ENCODE results near the gene SLC44A3. TPM values are rescaled to one million over a fixed set of nuclear protein-coding genes. Genes with fewer than 3 reads are reported as not detected.

Gene SLC44A3
- polyA plus RNA-seq, 1 of the 3 experiments (the other 2 are of a cell fraction), result 2.6 TPM

DNA sequence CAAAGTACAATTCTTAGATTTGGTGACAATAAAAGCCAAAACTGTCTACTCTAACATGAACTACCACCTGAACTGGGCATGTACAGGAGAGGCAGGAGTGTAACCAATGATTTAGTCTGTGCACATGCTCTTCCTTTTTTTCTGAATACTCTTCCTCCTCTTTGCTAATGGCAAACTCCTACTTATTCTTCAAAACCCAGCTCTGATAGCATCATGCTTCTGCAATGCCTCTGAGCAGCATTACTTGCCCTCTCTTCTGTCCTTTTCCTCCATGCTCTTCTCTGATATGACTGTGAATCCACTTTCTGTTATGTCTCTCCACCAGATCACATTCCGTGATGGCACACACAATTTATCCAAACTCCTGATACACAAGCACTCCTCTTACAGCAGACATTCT is 75.4 kb downstream of the SLC44A3 start:
- POLR2A ChIA-PET, result no interaction called here
- H3K36me3 ChIP-seq (replicated peaks in 1 of 2; ENCODE audit: control insufficient read depth in 1 of 2, insufficient read depth in 2 of 2, low read length in 1 of 2), result peaks cover 75 to 77% of the 10 kb centered on the region in 2 experiments

More for the DNA sequence above, 75.4 kb downstream of the SLC44A3 start:
- no peak overlapping the region for H3K4me3 ChIP-seq (ENCODE audit: low read depth in 2 of 2, low read length in 1 of 2)
- H3K4me2 ChIP-seq, result no peak overlapping the region
- peaks cover 24% of the 10 kb centered on the region for H3F3A ChIP-seq (replicated peaks; ENCODE audit: insufficient read depth)
- DNase-seq, result no peak
- peaks cover 0 to 7% of the 10 kb centered on the region in 2 experiments; a peak in 2 of 4 replicates for H3K4me1 ChIP-seq (ENCODE audit: control insufficient read depth in 1 of 2, insufficient read depth in 2 of 2, low read depth in 1 of 2, low read length in 1 of 2)
- H3K9me3 ChIP-seq, result no peaks in the 10 kb centered on the region
- H3K79me2 ChIP-seq (ENCODE audit: insufficient read depth), result peaks cover 23% of the 10 kb centered on the region
- peaks cover 7% of the 10 kb centered on the region; the same call in 1 of the 2 replicates for H4K20me1 ChIP-seq (ENCODE audit: insufficient read depth)
- 100% methylated on average over 1 of the region's 1 CpG for WGBS (ENCODE audit: low lambda C conversion rate)
- H3K27me3 ChIP-seq (ENCODE audit: insufficient read depth), result no peaks in the 10 kb centered on the region
- H2AFZ ChIP-seq (ENCODE audit: low read depth), result no peak overlapping the region
- H3K9ac ChIP-seq, result no peak overlapping the region
- H3K27ac ChIP-seq (ENCODE audit: low read depth in 2 of 2, low read length in 1 of 2), result no peak overlapping the region
- CTCF ChIA-PET, result interaction anchor here (0.9 to 1.3 kb wide), 2 partner anchors 12 to 21 kb away, joined by 3 to 5 read pairs; no protein-coding TSS in a partner anchor
- H3K9me2 ChIP-seq, result no peaks in the 10 kb centered on the region
- TF ChIP-seq, protein P1, sequence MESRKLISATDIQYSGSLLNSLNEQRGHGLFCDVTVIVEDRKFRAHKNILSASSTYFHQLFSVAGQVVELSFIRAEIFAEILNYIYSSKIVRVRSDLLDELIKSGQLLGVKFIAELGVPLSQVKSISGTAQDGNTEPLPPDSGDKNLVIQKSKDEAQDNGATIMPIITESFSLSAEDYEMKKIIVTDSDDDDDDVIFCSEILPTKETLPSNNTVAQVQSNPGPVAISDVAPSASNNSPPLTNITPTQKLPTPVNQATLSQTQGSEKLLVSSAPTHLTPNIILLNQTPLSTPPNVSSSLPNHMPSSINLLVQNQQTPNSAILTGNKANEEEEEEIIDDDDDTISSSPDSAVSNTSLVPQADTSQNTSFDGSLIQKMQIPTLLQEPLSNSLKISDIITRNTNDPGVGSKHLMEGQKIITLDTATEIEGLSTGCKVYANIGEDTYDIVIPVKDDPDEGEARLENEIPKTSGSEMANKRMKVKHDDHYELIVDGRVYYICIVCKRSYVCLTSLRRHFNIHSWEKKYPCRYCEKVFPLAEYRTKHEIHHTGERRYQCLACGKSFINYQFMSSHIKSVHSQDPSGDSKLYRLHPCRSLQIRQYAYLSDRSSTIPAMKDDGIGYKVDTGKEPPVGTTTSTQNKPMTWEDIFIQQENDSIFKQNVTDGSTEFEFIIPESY (IDR thresholded peaks at IDR 0.05; ENCODE audit: borderline replicate concordance, low read depth), result no peak
- TF ChIP-seq TEAD4 (IDR thresholded peaks at IDR 0.05; ENCODE audit: borderline replicate concordance, insufficient read depth), result no peak
- no peak for TF ChIP-seq NRF1 (IDR thresholded peaks at IDR 0.05; ENCODE audit: low read depth, low read length)
- TF ChIP-seq, protein P2, sequence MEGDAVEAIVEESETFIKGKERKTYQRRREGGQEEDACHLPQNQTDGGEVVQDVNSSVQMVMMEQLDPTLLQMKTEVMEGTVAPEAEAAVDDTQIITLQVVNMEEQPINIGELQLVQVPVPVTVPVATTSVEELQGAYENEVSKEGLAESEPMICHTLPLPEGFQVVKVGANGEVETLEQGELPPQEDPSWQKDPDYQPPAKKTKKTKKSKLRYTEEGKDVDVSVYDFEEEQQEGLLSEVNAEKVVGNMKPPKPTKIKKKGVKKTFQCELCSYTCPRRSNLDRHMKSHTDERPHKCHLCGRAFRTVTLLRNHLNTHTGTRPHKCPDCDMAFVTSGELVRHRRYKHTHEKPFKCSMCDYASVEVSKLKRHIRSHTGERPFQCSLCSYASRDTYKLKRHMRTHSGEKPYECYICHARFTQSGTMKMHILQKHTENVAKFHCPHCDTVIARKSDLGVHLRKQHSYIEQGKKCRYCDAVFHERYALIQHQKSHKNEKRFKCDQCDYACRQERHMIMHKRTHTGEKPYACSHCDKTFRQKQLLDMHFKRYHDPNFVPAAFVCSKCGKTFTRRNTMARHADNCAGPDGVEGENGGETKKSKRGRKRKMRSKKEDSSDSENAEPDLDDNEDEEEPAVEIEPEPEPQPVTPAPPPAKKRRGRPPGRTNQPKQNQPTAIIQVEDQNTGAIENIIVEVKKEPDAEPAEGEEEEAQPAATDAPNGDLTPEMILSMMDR (IDR thresholded peaks at IDR 0.05), result no peak
- TF ChIP-seq RFX5 (IDR thresholded peaks at IDR 0.05; ENCODE audit: low read length), result no peak
- no peak for TF ChIP-seq TCF12 (IDR thresholded peaks at IDR 0.05)
- no peak for TF ChIP-seq YY1 (IDR thresholded peaks at IDR 0.05; ENCODE audit: low read depth)
- TF ChIP-seq NFIC (IDR thresholded peaks at IDR 0.05; ENCODE audit: borderline replicate concordance), result no peak
- no peak for TF ChIP-seq GABPA (IDR thresholded peaks at IDR 0.05; ENCODE audit: low read depth)
- TF ChIP-seq, protein P3, sequence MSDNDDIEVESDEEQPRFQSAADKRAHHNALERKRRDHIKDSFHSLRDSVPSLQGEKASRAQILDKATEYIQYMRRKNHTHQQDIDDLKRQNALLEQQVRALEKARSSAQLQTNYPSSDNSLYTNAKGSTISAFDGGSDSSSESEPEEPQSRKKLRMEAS (IDR thresholded peaks at IDR 0.05; ENCODE audit: low read depth), result no peak
- TF ChIP-seq, protein P4, sequence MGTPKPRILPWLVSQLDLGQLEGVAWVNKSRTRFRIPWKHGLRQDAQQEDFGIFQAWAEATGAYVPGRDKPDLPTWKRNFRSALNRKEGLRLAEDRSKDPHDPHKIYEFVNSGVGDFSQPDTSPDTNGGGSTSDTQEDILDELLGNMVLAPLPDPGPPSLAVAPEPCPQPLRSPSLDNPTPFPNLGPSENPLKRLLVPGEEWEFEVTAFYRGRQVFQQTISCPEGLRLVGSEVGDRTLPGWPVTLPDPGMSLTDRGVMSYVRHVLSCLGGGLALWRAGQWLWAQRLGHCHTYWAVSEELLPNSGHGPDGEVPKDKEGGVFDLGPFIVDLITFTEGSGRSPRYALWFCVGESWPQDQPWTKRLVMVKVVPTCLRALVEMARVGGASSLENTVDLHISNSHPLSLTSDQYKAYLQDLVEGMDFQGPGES (IDR thresholded peaks at IDR 0.05; ENCODE audit: low read depth, low read length), result no peak
- TF ChIP-seq RAD21 (IDR thresholded peaks at IDR 0.05; ENCODE audit: low read length), result no peak
- TF ChIP-seq FOXJ3 (CRISPR knock-in tag; IDR thresholded peaks at IDR 0.05), result no peak
- no peak for TF ChIP-seq GATA2 (CRISPR knock-in tag; IDR thresholded peaks at IDR 0.05)
- TF ChIP-seq, protein P5, sequence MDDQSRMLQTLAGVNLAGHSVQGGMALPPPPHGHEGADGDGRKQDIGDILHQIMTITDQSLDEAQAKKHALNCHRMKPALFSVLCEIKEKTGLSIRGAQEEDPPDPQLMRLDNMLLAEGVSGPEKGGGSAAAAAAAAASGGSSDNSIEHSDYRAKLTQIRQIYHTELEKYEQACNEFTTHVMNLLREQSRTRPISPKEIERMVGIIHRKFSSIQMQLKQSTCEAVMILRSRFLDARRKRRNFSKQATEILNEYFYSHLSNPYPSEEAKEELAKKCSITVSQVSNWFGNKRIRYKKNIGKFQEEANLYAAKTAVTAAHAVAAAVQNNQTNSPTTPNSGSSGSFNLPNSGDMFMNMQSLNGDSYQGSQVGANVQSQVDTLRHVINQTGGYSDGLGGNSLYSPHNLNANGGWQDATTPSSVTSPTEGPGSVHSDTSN (IDR thresholded peaks at IDR 0.05), result no peak
- TF ChIP-seq CHD2 (IDR thresholded peaks at IDR 0.05; ENCODE audit: low read length, partially characterized antibody), result no peak

All from SK-N-SH (cell line).